Activated T-cell treated with anti-CD3 and anti-CD28 coated beads, Interleukin-2, amount 50 U/mL, for 24 hours (primary cell): ENCODE data around the gene SC5D.

Experiments
- DNase-seq: peaks from one replicate; pipeline ENCODE4 v3.0.0-alpha.2; 2020
- H3K27ac Mint-ChIP-seq: 2 replicates; pipeline ENCODE4 v1.8.0; 2020; ENCODE audit warnings: mild to moderate bottlenecking, mixed read lengths
- H3K27me3 Mint-ChIP-seq: 2 replicates; pipeline ENCODE4 v1.8.0; 2020; ENCODE audit warnings: mixed read lengths
- H3K36me3 Mint-ChIP-seq: 2 replicates; pipeline ENCODE4 v1.8.0; 2020; ENCODE audit warnings: low read depth, mixed read lengths
- H3K4me1 Mint-ChIP-seq: 2 replicates; pipeline ENCODE4 v1.8.0; 2020; ENCODE audit warnings: low read depth, mixed read lengths
- H3K4me3 Mint-ChIP-seq: 2 replicates; pipeline ENCODE4 v1.8.0; 2020; ENCODE audit warnings: mild to moderate bottlenecking, moderate library complexity, mixed read lengths
- H3K9me3 Mint-ChIP-seq: 2 replicates; pipeline ENCODE4 v1.8.0; 2020; ENCODE audit warnings: mixed read lengths

Gene SC5D, protein sequence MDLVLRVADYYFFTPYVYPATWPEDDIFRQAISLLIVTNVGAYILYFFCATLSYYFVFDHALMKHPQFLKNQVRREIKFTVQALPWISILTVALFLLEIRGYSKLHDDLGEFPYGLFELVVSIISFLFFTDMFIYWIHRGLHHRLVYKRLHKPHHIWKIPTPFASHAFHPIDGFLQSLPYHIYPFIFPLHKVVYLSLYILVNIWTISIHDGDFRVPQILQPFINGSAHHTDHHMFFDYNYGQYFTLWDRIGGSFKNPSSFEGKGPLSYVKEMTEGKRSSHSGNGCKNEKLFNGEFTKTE

DNA sequence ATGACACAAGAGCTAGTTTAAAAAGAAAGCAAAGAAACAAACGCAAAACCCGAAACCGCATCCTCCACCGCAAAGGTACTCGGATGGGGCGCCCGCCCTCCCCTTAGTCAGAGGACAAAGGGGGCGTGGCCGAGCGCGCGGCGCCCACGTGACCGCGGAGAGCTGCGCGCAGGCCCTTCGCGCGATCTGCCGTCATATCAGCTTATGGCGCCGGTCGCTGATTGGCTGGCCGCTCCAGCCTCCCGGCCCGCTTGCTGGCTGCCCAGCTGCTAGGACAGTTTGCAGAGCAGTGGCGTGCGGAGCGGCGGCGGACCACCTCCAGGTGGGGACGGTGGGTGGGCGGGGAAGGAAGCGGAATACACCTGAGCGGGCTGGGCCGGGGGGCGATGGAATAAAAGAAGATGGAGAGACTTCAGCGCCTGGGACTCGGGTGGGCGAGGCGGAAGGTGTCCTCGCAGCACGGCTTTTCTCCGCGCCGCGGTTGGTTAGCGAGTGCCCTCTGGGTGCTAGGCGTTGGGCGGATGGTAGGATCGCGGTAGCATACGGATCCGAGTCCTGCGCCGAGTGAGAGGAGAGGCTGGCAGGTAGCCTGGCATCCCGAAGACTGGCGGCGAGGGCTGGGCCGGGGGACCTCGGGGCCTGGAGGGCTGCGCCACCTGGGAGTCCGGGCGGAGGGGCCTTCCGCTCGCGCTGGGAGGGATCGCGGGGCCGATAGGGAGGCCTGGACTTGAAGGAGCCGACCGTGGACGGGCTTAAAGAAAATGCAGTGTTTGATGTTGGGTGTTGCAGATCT is at the start of gene SC5D:
Gene SC5D, plus strand, starts transcription at position 277 of the 793 bp plus-strand sequence. CDS start 10,605 bp downstream, outside the sequence.
- Mint-ChIP-seq H3K27me3 (no peaks in the 10 kb centered on the region), H3K4me1 (peaks cover 51% of the 10 kb centered on the region), H3K9me3 (no peaks in the 10 kb centered on the region), H3K27ac (peak within 1 kb of the TSS; percentile 96), H3K36me3 (peaks cover 22% of the 10 kb centered on the region), H3K4me3 (peak within 1 kb of the TSS; percentile 88)
- DNase-seq, result peak; percentile 94

GRCh38 chr11:121244884-121245283 is 47.7 kb upstream of the SC5D start:
- no peak for DNase-seq
- Mint-ChIP-seq H3K9me3 (no peaks in the 10 kb centered on the region), H3K4me3 (no peak overlapping the region), H3K27me3 (no peaks in the 10 kb centered on the region), H3K36me3 (no peaks in the 10 kb centered on the region), H3K27ac (no peak overlapping the region), H3K4me1 (peaks cover 5% of the 10 kb centered on the region)

DNA sequence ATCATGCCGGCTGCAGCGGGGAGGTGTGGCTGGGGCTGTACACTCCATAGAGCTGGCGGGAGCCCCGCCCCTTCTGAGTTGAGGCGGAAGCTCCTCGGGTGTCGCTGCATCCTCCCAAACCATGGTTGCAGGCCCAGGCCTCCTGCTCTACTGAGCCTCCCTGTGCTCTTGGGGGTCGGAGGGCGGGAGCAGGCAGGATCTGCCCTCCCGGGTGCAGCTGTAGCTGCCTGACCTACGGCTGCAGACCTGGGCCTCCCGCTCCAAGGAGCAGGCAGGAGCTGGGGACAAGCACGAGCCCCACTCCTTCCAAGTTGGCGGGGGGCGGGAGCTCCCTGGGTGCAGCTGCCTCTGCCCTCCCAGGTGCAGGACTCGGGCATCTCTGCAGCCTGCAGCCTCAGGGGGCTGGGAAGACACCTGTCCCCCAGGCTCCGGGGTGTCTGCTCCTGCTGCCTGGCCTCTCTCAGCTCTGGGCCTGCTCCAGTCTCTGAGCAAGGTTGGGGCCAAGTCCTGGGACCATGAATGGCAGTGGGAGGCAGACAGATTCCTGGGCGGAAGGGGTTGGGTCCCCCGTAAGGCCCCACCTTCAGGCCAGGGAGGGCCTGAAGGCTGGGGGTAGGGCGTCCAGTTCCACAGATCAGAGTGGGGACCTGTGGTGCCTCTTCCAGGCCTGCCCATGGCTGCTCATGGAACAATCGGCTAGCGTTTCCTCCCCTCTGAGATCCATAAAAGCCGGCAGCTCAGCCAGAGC is 46.4 kb upstream of the SC5D start:
- DNase-seq, result no peak
- no peaks in the 10 kb centered on the region for H3K9me3 Mint-ChIP-seq
- H3K4me3 Mint-ChIP-seq, result no peak overlapping the region
- no peak overlapping the region for H3K27ac Mint-ChIP-seq
- peaks cover 5% of the 10 kb centered on the region for H3K4me1 Mint-ChIP-seq
- no peaks in the 10 kb centered on the region for H3K27me3 Mint-ChIP-seq
- H3K36me3 Mint-ChIP-seq, result no peaks in the 10 kb centered on the region

DNA sequence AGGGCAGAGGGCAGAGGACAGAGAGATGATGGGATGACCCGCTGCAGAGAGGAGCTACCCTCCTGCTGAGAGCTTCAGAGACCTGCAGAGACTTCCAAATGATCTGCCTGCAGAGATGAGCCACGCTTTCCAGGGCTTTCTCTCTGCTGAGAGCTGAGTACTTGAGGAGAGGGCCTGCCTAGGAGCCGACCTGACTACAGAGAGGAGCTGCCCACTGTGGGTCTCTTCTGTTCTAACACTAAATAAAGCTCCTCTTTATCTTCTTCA is 45.9 kb upstream of the SC5D start:
- H3K4me3 Mint-ChIP-seq, result no peak overlapping the region
- H3K36me3 Mint-ChIP-seq, result no peaks in the 10 kb centered on the region
- no peak for DNase-seq
- no peaks in the 10 kb centered on the region for H3K9me3 Mint-ChIP-seq
- no peaks in the 10 kb centered on the region for H3K27me3 Mint-ChIP-seq
- H3K27ac Mint-ChIP-seq, result no peak overlapping the region
- H3K4me1 Mint-ChIP-seq, result peaks cover 5% of the 10 kb centered on the region

DNA sequence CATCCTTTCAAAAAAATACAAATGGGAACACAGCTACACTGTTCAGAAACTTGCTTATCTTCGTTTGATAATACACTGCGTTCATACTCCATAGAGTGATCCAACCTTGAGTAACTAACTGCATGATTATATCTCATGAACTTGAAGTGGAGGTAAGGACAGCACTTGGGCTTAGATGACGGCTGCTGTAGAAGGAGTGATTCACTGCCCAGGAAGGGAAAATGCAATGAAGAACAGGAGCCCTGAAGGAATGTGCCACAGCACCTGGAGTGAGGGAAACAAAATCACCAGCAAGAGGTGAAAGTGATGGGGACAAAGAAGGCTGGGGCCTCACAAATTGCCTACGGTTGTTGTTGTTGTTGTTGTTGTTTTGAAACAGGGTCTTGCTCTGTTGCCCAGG is 44.1 kb upstream of the SC5D start:
- DNase-seq, result no peak
- Mint-ChIP-seq H3K9me3 (no peaks in the 10 kb centered on the region), H3K4me3 (no peak overlapping the region), H3K36me3 (no peaks in the 10 kb centered on the region), H3K27ac (no peak overlapping the region), H3K4me1 (peaks cover 5% of the 10 kb centered on the region), H3K27me3 (no peaks in the 10 kb centered on the region)

GRCh38 chr11:121249039-121249663 is 43.4 kb upstream of the SC5D start:
- Mint-ChIP-seq H3K36me3 (no peaks in the 10 kb centered on the region), H3K4me3 (no peak overlapping the region), H3K27me3 (no peaks in the 10 kb centered on the region), H3K4me1 (peaks cover 5% of the 10 kb centered on the region), H3K9me3 (peaks cover 1% of the 10 kb centered on the region), H3K27ac (no peak overlapping the region)
- DNase-seq, result no peak

DNA sequence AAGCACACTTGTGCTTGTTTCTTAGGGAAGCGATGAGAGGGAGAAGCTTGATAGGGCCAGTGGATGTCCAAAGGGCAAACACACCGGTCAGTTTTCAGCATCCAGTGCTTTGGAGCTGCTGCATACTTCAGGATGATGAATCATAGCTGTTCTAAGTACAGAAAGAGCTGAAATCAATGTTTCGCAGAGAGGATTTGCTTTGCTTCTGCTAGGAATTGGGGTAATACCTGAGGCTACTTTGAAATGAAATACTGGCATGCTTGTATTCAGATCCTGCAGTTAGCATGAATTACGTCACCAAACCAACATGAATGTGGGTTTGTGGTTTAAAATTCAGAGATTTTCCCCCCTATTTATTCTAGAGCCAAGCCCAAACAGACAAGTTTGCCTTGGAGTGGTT is 41.7 kb upstream of the SC5D start:
- Mint-ChIP-seq H3K9me3 (peaks cover 4% of the 10 kb centered on the region), H3K4me3 (no peak overlapping the region), H3K4me1 (peaks cover 5% of the 10 kb centered on the region), H3K27ac (no peak overlapping the region), H3K27me3 (no peaks in the 10 kb centered on the region), H3K36me3 (no peaks in the 10 kb centered on the region)
- no peak for DNase-seq

DNA sequence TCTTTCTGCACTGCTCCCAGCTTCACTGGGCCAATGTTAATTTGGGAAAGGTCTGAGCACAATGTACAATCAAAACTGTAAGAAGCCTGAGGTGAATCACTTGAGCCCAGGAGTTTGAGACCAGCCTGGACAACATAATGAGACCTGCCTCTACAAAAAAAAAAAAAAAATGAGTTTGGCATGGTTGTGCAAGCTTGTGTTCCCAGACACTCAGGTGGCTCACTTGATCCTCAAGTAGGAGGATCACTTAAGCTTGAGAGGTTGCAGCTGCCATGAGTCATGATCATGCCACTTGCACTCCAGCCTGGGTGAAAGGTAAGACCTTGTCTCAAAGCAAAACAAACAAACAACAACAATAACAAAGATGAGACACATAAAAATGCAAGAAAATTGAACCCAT is 38.6 kb upstream of the SC5D start:
- peaks cover 3% of the 10 kb centered on the region for H3K4me1 Mint-ChIP-seq
- H3K9me3 Mint-ChIP-seq, result peaks cover 4% of the 10 kb centered on the region
- no peaks in the 10 kb centered on the region for H3K27me3 Mint-ChIP-seq
- no peak overlapping the region for H3K27ac Mint-ChIP-seq
- no peaks in the 10 kb centered on the region for H3K36me3 Mint-ChIP-seq
- no peak overlapping the region for H3K4me3 Mint-ChIP-seq
- no peak for DNase-seq

DNA sequence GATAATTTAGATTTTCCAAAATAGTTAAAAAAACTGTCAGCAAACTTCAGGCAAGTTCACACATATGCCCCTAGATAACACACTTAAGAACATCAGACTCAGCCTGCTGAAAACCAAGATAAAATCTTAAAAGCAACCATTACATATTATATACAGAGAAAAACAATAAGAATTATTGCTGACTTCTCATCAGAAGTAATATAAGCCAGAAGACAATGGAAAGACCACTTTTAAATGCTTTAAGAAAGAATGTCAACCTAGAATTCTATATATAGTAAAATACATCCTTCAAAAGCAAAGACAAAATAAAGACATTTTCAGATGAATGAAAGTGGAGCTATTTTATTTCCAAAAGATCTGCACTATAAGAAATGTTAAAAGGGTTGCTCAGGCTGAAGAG is 37.8 kb upstream of the SC5D start:
- H3K27me3 Mint-ChIP-seq, result no peaks in the 10 kb centered on the region
- no peak for DNase-seq
- H3K4me3 Mint-ChIP-seq, result no peak overlapping the region
- no peak overlapping the region for H3K27ac Mint-ChIP-seq
- H3K9me3 Mint-ChIP-seq, result peaks cover 4% of the 10 kb centered on the region
- no peaks in the 10 kb centered on the region for H3K36me3 Mint-ChIP-seq
- H3K4me1 Mint-ChIP-seq, result no peaks in the 10 kb centered on the region

DNA sequence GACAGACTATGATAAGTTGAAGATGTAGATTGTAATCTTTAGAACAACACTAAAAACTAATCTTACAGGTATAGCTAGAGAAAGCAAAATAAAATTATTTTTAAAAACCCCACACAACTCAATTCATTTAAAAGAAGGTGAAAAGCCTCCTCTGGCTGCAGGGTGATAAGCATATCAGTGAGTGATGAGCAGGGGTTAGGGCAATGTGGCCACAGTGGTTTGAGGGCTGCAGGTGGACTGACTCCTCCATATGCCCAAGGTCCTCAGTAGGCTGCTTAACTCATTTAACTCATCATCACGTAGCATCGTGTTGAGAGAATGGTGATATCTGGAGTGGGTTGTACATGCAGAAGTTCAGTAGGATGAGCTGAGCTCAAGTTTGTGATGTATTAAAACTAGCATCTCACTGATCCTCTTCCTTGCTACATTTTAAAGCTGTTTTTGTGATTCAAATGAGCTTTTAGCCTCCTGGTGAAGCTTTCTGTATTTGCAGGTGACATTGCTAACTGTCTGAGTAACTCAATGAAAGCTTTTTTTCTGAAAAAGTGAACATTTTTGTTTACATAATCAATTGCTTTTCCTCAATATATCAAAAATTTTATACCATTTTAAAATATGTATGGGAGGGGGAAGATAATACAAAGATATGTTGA is 37.0 kb upstream of the SC5D start:
- no peak overlapping the region for H3K4me3 Mint-ChIP-seq
- no peaks in the 10 kb centered on the region for H3K36me3 Mint-ChIP-seq
- H3K9me3 Mint-ChIP-seq, result peaks cover 4% of the 10 kb centered on the region

DNA sequence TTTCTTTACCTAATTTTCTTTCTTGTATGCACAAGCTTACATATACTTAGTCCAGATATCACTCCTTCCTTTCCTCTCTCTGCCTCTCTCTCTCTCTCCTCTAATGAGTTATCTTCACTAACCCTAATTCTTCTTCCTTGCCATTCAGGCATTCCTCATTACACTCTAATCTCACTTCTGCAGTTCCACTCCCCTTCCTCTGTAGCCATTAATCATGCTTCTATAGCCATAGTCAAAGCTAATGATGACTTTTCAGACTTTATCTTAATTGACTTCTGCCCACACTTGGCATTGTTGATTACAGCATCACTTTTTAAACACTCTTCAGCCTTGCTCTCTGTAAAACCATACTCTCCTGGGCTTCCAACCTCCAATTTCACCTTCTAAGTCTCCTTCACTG is 35.3 kb upstream of the SC5D start:
- H3K36me3 Mint-ChIP-seq, result no peaks in the 10 kb centered on the region
- H3K27ac Mint-ChIP-seq, result no peak overlapping the region
- DNase-seq, result no peak
- H3K4me3 Mint-ChIP-seq, result no peak overlapping the region
- H3K27me3 Mint-ChIP-seq, result no peaks in the 10 kb centered on the region
- peaks cover 4% of the 10 kb centered on the region for H3K9me3 Mint-ChIP-seq
- no peaks in the 10 kb centered on the region for H3K4me1 Mint-ChIP-seq

More for the DNA sequence above, 37.0 kb upstream of the SC5D start:
- DNase-seq, result no peak
- Mint-ChIP-seq H3K27ac (no peak overlapping the region), H3K4me1 (no peaks in the 10 kb centered on the region), H3K27me3 (no peaks in the 10 kb centered on the region)

DNA sequence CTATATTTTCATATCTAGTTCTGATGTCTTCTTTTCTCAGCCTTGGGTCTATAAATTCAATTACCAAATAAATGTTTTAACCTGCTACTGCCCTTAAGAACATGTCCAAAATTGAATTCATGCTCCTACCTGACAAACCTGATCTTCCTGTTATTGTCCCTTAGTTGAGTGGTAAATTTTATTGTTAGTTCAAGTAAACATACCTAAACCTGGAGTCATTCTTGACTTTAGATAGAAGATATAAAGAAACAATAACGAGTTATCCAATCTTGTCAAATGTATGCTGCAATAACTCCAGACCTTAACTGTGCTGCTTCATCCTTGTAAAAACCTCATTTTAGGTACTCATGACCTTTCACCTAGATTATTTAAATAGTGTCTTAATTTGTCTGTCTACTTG is 34.6 kb upstream of the SC5D start:
- H3K4me1 Mint-ChIP-seq, result no peaks in the 10 kb centered on the region
- no peak overlapping the region for H3K27ac Mint-ChIP-seq
- no peaks in the 10 kb centered on the region for H3K27me3 Mint-ChIP-seq
- no peak overlapping the region for H3K4me3 Mint-ChIP-seq
- H3K36me3 Mint-ChIP-seq, result no peaks in the 10 kb centered on the region
- H3K9me3 Mint-ChIP-seq, result peaks cover 4% of the 10 kb centered on the region
- DNase-seq, result no peak

DNA sequence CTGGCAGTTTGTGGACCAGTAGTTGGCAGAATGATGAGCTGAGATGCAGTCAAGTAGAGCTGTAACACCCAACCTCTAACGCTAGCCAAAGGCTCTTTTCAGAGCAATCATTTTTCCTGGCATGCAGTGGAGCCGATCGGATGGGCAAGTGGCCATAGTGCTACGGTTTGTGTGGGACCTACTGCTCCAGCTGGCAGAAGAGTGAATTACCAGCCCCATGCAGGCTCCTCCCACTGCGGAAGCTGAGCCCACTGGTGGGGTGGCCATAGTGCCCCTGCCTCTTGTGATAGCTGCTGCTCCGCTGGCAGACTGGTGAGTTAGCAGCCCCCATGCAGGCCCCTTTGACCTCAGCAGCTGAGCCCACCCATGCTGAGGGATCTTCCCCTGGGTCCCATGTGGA is 27.0 kb upstream of the SC5D start:
- no peak overlapping the region for H3K4me3 Mint-ChIP-seq
- no peaks in the 10 kb centered on the region for H3K36me3 Mint-ChIP-seq
- no peak overlapping the region for H3K27ac Mint-ChIP-seq
- peaks cover 52% of the 10 kb centered on the region for H3K27me3 Mint-ChIP-seq
- no peaks in the 10 kb centered on the region for H3K4me1 Mint-ChIP-seq
- peaks cover 3% of the 10 kb centered on the region for H3K9me3 Mint-ChIP-seq
- no peak for DNase-seq

- peaks cover 58% of the 10 kb centered on the region for H3K27me3 Mint-ChIP-seq
- H3K4me3 Mint-ChIP-seq, result no peak overlapping the region
- no peaks in the 10 kb centered on the region for H3K36me3 Mint-ChIP-seq
Measured at GRCh38 chr11:121268581-121268980, 24.0 kb upstream of the SC5D start.

More at GRCh38 chr11:121268581-121268980, 24.0 kb upstream of the SC5D start:
- DNase-seq, result no peak
- Mint-ChIP-seq H3K9me3 (peaks cover 1% of the 10 kb centered on the region), H3K4me1 (peaks cover 3% of the 10 kb centered on the region), H3K27ac (no peak overlapping the region)
